ENCODE results near the gene MYO1B. TPM values are rescaled to one million over a fixed set of nuclear protein-coding genes. Genes with fewer than 3 reads are reported as not detected.

The MYO1B gene
- total RNA-seq, 1 experiment from 2014 or later = not detected

DNA sequence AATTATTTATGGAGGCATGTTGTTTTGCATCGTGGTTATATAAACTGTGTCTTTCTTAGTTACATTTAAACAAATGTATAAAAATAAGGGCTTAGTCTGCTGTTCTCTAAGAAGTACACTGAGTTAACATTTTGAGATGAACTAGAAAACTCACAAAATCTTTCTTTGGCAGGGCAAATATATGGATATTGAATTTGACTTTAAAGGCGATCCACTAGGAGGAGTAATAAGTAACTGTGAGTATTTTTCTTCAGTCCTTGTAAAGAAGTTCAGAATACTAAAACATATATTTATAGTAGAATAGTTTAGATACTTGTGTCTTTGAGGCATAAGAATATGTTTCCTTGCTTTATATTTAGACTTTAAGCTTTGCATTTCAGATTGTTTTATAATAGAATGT is 104.8 kb downstream of the MYO1B start:
- no peak overlapping the region for H2AFZ ChIP-seq (ENCODE audit: low read length)
- no peaks in the 10 kb centered on the region for H4K20me1 ChIP-seq (ENCODE audit: insufficient read depth, low read depth, low read length)
- DNase-seq = no peak
- no peak overlapping the region for H3K4me3 ChIP-seq (ENCODE audit: low read length)
- H3K9me2 ChIP-seq (replicated peaks; ENCODE audit: insufficient read depth, low read length) = no peaks in the 10 kb centered on the region
- no peaks in the 10 kb centered on the region for H3K36me3 ChIP-seq (ENCODE audit: insufficient read depth, low read length)
- no peak overlapping the region for H3K27ac ChIP-seq (ENCODE audit: low read length)
- H3K9me3 ChIP-seq (ENCODE audit: low read length) = no peaks in the 10 kb centered on the region
- H3K9ac ChIP-seq (ENCODE audit: low read length) = no peak overlapping the region
- H3K27me3 ChIP-seq (ENCODE audit: low read length) = no peaks in the 10 kb centered on the region
- H3K4me1 ChIP-seq (ENCODE audit: low read length) = no peaks in the 10 kb centered on the region
- H3K79me2 ChIP-seq (ENCODE audit: low read length) = no peaks in the 10 kb centered on the region
- no peak overlapping the region for H3K4me2 ChIP-seq (ENCODE audit: low read depth, low read length, poor library complexity, severe bottlenecking)

DNA sequence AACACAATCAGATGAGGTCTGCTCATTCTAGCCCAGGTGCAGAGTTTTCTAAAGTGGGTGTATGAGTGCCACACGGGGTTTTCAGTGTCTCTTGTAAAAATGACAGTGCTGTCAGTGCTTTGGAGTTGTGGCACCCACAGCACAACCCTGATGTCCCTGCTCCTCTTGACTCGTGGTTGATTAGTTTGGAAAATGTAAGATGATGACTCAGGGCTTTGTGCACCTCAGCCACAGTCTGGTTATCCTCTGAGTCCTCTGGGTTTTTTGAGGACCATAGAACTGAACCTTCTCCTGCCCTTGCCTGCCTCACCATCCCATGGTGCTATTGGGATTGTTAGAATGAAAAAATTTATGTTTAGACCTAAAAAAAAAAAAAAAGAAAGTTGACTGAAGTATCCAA is 105.6 kb downstream of the MYO1B start:
- H3K79me2 ChIP-seq (ENCODE audit: low read length) = no peaks in the 10 kb centered on the region
- H3K9me3 ChIP-seq (ENCODE audit: low read length) = no peaks in the 10 kb centered on the region
- no peaks in the 10 kb centered on the region for H3K4me1 ChIP-seq (ENCODE audit: low read length)
- no peaks in the 10 kb centered on the region for H3K27me3 ChIP-seq (ENCODE audit: low read length)
- H3K4me3 ChIP-seq (ENCODE audit: low read length) = no peak overlapping the region
- no peak overlapping the region for H2AFZ ChIP-seq (ENCODE audit: low read length)
- H3K27ac ChIP-seq (ENCODE audit: low read length) = no peak overlapping the region
- H3K4me2 ChIP-seq (ENCODE audit: low read depth, low read length, poor library complexity, severe bottlenecking) = no peak overlapping the region
- no peaks in the 10 kb centered on the region for H4K20me1 ChIP-seq (ENCODE audit: insufficient read depth, low read depth, low read length)
- H3K9ac ChIP-seq (ENCODE audit: low read length) = no peak overlapping the region
- no peaks in the 10 kb centered on the region for H3K36me3 ChIP-seq (ENCODE audit: insufficient read depth, low read length)
- H3K9me2 ChIP-seq (replicated peaks; ENCODE audit: insufficient read depth, low read length) = no peaks in the 10 kb centered on the region
- DNase-seq = no peak

DNA sequence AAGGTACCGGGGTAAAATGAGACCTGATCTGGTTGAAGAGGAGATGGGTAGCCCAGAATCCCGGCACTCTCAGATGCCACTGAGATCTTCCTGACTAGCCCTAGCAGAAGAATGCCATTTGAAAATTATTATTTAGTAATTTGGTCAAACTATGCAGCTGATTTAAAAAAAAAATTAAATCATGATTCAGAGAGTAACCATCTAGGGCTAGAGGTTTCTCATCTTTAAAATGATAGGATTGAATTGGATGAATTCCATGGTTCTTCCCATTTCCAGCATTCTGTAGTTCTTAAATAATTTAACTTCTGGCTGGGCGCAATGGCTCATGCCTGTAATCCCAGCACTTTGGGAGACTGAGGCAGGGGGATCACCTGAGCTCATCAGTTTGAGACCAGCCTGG is 106.1 kb downstream of the MYO1B start:
- Histone ChIP-seq H3K27me3 (ENCODE audit: low read length) (no peaks in the 10 kb centered on the region), H3K4me3 (ENCODE audit: low read length) (no peak overlapping the region)

DNA sequence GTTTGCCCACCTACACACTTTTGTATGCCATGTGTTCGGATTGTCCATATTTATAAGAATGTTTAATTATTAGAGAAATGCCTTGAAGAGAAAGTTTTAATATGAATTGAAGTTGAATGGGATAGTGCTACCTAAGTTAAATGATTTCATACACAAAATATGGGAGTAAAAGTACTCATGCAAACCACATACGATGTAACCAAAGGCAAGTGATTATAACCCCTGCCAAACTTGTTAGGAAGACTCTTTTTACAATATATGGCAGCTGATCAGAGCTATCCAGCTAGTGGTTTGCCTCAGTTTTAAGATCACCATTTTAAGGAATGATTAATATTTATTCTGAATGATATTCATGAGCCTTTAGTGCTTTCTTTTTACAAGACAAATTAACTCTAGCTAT is 106.7 kb downstream of the MYO1B start:
- H3K9me3 ChIP-seq (ENCODE audit: low read length) = no peaks in the 10 kb centered on the region
- H3K9me2 ChIP-seq (replicated peaks; ENCODE audit: insufficient read depth, low read length) = no peaks in the 10 kb centered on the region
- H3K27ac ChIP-seq (ENCODE audit: low read length) = no peak overlapping the region
- no peak overlapping the region for H2AFZ ChIP-seq (ENCODE audit: low read length)
- no peak overlapping the region for H3K4me2 ChIP-seq (ENCODE audit: low read depth, low read length, poor library complexity, severe bottlenecking)
- no peak for DNase-seq
- H3K27me3 ChIP-seq (ENCODE audit: low read length) = no peaks in the 10 kb centered on the region
- H3K4me1 ChIP-seq (ENCODE audit: low read length) = no peaks in the 10 kb centered on the region
- no peaks in the 10 kb centered on the region for H3K36me3 ChIP-seq (ENCODE audit: insufficient read depth, low read length)
- H3K79me2 ChIP-seq (ENCODE audit: low read length) = no peaks in the 10 kb centered on the region
- H3K4me3 ChIP-seq (ENCODE audit: low read length) = no peak overlapping the region
- H4K20me1 ChIP-seq (ENCODE audit: insufficient read depth, low read depth, low read length) = no peaks in the 10 kb centered on the region
- no peak overlapping the region for H3K9ac ChIP-seq (ENCODE audit: low read length)

More for the DNA sequence above, 106.1 kb downstream of the MYO1B start:
- no peaks in the 10 kb centered on the region for H3K36me3 ChIP-seq (ENCODE audit: insufficient read depth, low read length)
- no peaks in the 10 kb centered on the region for H3K79me2 ChIP-seq (ENCODE audit: low read length)
- H4K20me1 ChIP-seq (ENCODE audit: insufficient read depth, low read depth, low read length) = no peaks in the 10 kb centered on the region
- H3K9me3 ChIP-seq (ENCODE audit: low read length) = no peaks in the 10 kb centered on the region
- H3K4me2 ChIP-seq (ENCODE audit: low read depth, low read length, poor library complexity, severe bottlenecking) = no peak overlapping the region
- H3K9me2 ChIP-seq (replicated peaks; ENCODE audit: insufficient read depth, low read length) = no peaks in the 10 kb centered on the region
- H3K4me1 ChIP-seq (ENCODE audit: low read length) = no peaks in the 10 kb centered on the region
- no peak overlapping the region for H3K27ac ChIP-seq (ENCODE audit: low read length)
- no peak overlapping the region for H2AFZ ChIP-seq (ENCODE audit: low read length)
- DNase-seq = no peak
- H3K9ac ChIP-seq (ENCODE audit: low read length) = no peak overlapping the region

DNA sequence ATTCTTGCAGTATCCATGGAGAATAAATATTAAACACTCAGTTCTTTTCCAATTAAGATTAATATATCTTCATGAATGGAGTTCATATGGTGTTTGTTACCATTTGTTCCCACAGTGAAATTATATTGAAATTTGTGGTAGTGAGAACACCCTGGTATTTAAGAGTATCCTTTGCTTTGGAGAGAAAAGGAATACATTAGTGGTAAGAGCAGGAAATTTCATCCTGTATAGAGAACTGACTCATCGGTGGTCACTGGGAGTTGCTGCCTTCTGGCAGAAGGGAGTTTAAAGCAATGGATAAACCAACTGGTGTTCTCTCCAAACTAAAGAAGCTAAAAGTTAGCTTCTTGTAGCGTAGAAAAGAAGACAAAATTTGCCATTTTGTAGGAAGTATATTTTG is 107.3 kb downstream of the MYO1B start:
- no peak for DNase-seq
- no peaks in the 10 kb centered on the region for H3K9me3 ChIP-seq (ENCODE audit: low read length)
- H3K79me2 ChIP-seq (ENCODE audit: low read length) = no peaks in the 10 kb centered on the region
- no peak overlapping the region for H3K27ac ChIP-seq (ENCODE audit: low read length)
- H3K9me2 ChIP-seq (replicated peaks; ENCODE audit: insufficient read depth, low read length) = no peaks in the 10 kb centered on the region
- H3K4me3 ChIP-seq (ENCODE audit: low read length) = no peak overlapping the region
- no peak overlapping the region for H3K9ac ChIP-seq (ENCODE audit: low read length)
- no peak overlapping the region for H2AFZ ChIP-seq (ENCODE audit: low read length)
- H3K4me1 ChIP-seq (ENCODE audit: low read length) = no peaks in the 10 kb centered on the region
- no peaks in the 10 kb centered on the region for H3K36me3 ChIP-seq (ENCODE audit: insufficient read depth, low read length)
- no peak overlapping the region for H3K4me2 ChIP-seq (ENCODE audit: low read depth, low read length, poor library complexity, severe bottlenecking)
- no peaks in the 10 kb centered on the region for H3K27me3 ChIP-seq (ENCODE audit: low read length)
- no peaks in the 10 kb centered on the region for H4K20me1 ChIP-seq (ENCODE audit: insufficient read depth, low read depth, low read length)

DNA sequence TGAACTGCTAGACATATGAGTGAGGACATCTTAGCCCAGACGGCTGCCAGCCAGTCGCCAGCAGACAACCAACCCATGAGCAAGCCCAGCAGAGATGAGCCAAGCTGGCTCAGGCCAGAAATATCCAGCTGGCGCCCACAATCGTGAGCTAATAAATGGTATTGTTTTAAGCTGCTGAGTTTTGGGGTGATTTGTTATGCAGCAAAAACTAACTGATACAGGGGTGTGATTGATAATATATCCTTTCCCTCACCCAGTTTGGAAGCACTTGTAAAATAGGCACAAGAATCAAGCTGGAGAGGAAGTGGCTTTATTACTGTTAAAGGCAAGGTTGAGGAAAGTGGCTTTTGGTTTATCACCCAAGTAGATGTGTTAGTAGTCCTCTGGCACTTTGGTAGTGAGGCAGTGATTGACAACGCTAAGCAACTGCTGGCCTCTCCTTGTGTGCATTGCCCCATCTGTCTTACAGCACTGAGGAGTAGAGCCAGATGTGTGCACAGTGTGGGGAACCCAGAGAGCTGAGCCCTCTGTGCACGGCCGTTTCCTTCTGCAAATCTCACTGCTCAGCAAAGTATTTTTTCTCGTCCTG is 110.1 kb downstream of the MYO1B start:
- Histone ChIP-seq H3K9ac (ENCODE audit: low read length) (no peak overlapping the region), H3K27me3 (ENCODE audit: low read length) (no peaks in the 10 kb centered on the region), H3K36me3 (ENCODE audit: insufficient read depth, low read length) (no peaks in the 10 kb centered on the region), H3K9me2 (replicated peaks; ENCODE audit: insufficient read depth, low read length) (no peaks in the 10 kb centered on the region), H3K27ac (ENCODE audit: low read length) (no peak overlapping the region), H4K20me1 (ENCODE audit: insufficient read depth, low read depth, low read length) (no peaks in the 10 kb centered on the region), H2AFZ (ENCODE audit: low read length) (no peak overlapping the region), H3K4me1 (ENCODE audit: low read length) (no peaks in the 10 kb centered on the region), H3K9me3 (ENCODE audit: low read length) (no peaks in the 10 kb centered on the region), H3K79me2 (ENCODE audit: low read length) (no peaks in the 10 kb centered on the region), H3K4me2 (ENCODE audit: low read depth, low read length, poor library complexity, severe bottlenecking) (no peak overlapping the region), H3K4me3 (ENCODE audit: low read length) (no peak overlapping the region)
- no peak for DNase-seq

DNA sequence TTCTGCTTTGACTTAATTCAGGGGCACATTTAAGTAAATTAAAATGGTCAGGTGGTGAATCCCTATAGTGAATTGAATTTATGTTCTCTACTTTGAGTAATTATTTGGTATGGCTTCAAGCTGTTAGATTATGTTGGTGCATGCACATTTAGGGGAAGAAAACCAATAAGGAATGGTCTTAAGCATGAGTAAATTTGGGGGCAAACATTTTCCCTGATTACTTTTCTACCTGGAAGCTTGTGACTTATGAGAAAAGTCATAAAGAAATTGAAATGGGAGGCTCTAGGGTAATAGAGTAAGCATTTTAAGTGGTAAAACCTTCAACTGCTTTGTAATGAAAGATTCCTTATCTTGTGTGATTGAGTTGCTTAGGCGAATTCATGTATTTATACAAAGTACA is 112.5 kb downstream of the MYO1B start:
- Histone ChIP-seq H3K9me3 (ENCODE audit: low read length) (no peaks in the 10 kb centered on the region), H4K20me1 (ENCODE audit: insufficient read depth, low read depth, low read length) (no peaks in the 10 kb centered on the region)
- no peak for DNase-seq

DNA sequence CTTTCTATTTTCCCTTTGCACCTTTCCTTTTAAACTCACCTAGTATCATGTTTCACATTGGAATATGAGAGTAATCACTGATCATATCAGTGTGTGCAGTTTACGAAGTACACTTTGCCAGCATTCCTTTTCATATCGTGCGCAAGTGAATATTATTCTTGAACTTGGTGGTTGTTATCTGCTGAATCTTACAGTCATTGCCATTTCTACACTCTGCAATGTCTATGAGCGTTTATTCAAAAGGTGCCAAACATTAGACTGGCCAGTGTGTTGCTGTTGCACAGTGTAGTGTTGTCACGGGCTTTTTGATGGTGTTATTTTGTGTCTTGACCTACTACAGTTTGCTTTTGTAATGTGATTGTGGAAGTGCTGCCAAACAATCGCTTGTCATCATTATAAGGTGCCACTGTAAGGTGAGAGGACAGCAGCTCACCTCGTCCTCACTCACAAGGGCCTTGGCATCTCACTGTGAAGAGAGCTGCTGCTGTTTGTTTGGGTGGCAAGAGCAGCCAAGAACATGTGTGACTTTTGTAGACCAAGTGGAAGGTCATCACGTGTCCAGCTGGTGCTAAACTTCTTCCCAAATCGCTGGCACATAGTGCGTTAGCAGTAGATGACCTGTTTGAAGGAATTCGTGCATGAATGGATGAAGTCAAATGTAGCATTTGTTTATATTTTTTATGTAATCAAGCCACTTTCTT is 113.3 kb downstream of the MYO1B start:
- Histone ChIP-seq H3K79me2 (ENCODE audit: low read length) (no peaks in the 10 kb centered on the region), H3K4me1 (ENCODE audit: low read length) (no peaks in the 10 kb centered on the region), H3K27me3 (ENCODE audit: low read length) (no peaks in the 10 kb centered on the region), H3K9ac (ENCODE audit: low read length) (no peak overlapping the region), H3K4me3 (ENCODE audit: low read length) (no peak overlapping the region), H3K9me2 (replicated peaks; ENCODE audit: insufficient read depth, low read length) (no peaks in the 10 kb centered on the region), H3K36me3 (ENCODE audit: insufficient read depth, low read length) (no peaks in the 10 kb centered on the region), H2AFZ (ENCODE audit: low read length) (no peak overlapping the region), H3K9me3 (ENCODE audit: low read length) (no peaks in the 10 kb centered on the region), H4K20me1 (ENCODE audit: insufficient read depth, low read depth, low read length) (no peaks in the 10 kb centered on the region), H3K27ac (ENCODE audit: low read length) (no peak overlapping the region), H3K4me2 (ENCODE audit: low read depth, low read length, poor library complexity, severe bottlenecking) (no peak overlapping the region)
- DNase-seq = no peak

More for the DNA sequence above, 112.5 kb downstream of the MYO1B start:
- H3K4me1 ChIP-seq (ENCODE audit: low read length) = no peaks in the 10 kb centered on the region
- H3K79me2 ChIP-seq (ENCODE audit: low read length) = no peaks in the 10 kb centered on the region
- H3K27ac ChIP-seq (ENCODE audit: low read length) = no peak overlapping the region
- H3K9ac ChIP-seq (ENCODE audit: low read length) = no peak overlapping the region
- H3K36me3 ChIP-seq (ENCODE audit: insufficient read depth, low read length) = no peaks in the 10 kb centered on the region
- no peak overlapping the region for H3K4me2 ChIP-seq (ENCODE audit: low read depth, low read length, poor library complexity, severe bottlenecking)
- H3K9me2 ChIP-seq (replicated peaks; ENCODE audit: insufficient read depth, low read length) = no peaks in the 10 kb centered on the region
- no peak overlapping the region for H2AFZ ChIP-seq (ENCODE audit: low read length)
- no peak overlapping the region for H3K4me3 ChIP-seq (ENCODE audit: low read length)
- no peaks in the 10 kb centered on the region for H3K27me3 ChIP-seq (ENCODE audit: low read length)

Data from Karpas-422 (cell line).